CD4-positive, alpha-beta T cell treated with Interleukin-1 beta for 1 hour (primary cell): ENCODE data around the gene WNK2.

Source experiments
- DNase-seq, 2 donors: peaks; one replicate each; pipeline ENCODE4 v3.0.0-alpha.2; 2020 to 2022

WNK2 gene

DNA sequence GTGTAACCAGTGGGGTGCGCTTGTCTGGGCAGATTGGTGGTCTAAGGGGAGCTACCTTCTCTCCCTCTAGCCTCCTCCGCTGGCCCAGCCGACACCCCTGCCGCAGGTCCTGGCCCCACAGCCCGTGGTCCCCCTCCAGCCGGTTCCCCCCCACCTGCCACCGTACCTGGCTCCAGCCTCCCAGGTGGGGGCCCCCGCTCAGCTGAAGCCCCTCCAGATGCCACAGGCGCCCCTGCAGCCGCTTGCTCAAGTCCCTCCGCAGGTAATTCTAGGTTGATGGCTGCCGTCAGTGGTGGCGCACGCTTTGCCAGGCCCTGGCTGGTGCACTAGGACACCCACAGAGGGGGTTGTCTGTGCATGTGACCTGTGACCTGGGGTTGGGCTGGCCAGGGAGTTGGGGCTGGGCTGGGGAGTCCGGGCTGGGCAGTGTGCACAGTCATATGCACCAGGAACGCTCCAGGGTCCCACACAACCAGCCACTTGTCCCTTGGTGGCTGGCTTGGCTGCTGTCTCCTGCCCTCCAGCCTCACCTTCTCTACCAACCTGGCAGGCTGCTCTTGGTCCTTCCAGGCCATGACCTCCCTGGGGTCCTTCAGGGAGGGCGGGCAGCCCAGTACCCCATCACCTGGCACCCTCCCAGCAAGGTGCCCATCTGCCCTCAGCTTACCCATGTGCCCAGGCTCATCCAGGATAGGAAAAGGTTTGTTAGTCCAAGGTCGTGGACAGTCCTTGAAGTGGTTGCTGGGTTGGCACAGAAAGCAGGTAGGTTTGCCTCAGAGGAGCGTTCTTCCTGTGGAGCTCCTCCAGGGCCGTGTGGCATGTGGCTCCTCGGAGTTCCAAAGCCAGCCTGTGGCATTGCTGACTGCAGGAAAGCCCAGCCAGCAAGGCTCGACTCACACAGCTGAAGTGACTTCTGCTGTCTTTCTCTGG lies 73.2 kb downstream of the WNK2 start:
- DNase-seq: no peak

- no peak for DNase-seq
These were observed 73.9 kb downstream of the WNK2 start for GRCh38 chr9:93257808-93258331.

DNA sequence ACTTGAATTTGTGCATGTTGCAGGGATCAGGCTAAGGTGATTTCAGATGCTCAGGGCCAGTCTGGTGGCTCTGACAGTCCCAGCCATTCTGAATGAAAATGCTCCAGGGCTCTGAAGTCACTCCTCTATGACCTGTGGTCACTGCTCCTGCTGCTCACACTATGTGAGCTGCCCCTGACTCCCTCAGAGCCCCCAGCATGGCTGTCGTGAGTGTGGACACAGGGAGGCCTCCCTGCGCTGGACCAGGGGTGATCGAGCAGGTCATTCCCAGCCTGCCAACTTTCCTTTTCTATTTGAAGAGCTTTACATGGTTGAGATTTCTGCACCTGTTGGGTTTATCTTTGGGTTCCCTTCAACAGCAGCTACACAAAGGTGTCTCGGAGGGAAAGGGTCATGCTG lies 74.5 kb downstream of the WNK2 start:
- DNase-seq: no peak

DNA sequence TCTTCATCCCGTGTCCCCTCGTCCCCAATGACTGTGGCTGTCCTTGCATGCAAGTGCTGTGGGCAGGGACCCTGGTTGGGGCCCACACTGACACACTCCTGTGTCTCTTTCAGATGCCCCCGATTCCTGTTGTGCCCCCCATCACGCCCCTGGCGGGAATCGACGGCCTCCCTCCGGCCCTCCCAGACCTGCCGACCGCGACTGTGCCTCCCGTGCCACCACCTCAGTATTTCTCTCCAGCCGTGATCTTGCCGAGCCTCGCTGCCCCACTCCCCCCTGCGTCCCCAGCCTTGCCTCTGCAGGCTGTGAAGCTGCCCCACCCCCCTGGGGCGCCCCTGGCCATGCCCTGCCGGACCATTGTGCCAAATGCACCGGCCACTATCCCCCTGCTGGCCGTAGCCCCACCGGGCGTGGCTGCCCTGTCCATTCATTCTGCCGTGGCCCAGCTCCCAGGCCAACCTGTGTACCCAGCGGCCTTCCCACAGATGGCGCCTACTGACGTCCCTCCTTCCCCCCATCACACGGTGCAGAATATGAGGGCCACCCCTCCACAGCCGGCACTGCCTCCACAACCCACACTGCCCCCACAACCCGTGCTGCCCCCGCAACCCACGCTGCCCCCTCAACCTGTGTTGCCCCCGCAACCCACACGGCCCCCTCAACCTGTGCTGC lies 75.0 kb downstream of the WNK2 start:
- no peak for DNase-seq

GRCh38 chr9:93259490-93260262 lies 75.7 kb downstream of the WNK2 start:
- no peak for DNase-seq

- no peak for DNase-seq
These were observed 76.5 kb downstream of the WNK2 start for GRCh38 chr9:93260263-93261066.

DNA sequence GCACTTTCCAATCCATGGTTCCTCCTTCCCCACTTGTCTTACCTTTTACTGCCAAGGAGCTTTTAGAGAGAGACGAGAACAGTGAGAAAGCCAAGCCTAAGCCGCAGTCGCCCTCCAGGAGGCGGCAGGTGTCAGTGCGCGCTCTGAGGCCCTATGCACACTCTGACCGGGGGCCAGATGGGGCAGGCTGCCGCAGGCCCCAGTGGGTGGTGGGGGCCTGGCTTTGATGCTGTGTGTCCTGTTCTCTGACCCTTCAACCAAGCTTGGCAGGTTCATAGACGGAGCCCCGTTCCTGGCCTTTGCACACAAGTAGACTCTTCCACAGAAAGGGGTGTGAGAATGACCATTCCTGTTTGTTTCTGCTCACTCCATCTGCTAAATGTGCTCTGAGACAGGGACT lies 77.3 kb downstream of the WNK2 start:
- no peak for DNase-seq

GRCh38 chr9:93261735-93262523 lies 78.0 kb downstream of the WNK2 start:
- DNase-seq: no peak

GRCh38 chr9:93262537-93263310 lies 78.8 kb downstream of the WNK2 start:
- no peak for DNase-seq

DNA sequence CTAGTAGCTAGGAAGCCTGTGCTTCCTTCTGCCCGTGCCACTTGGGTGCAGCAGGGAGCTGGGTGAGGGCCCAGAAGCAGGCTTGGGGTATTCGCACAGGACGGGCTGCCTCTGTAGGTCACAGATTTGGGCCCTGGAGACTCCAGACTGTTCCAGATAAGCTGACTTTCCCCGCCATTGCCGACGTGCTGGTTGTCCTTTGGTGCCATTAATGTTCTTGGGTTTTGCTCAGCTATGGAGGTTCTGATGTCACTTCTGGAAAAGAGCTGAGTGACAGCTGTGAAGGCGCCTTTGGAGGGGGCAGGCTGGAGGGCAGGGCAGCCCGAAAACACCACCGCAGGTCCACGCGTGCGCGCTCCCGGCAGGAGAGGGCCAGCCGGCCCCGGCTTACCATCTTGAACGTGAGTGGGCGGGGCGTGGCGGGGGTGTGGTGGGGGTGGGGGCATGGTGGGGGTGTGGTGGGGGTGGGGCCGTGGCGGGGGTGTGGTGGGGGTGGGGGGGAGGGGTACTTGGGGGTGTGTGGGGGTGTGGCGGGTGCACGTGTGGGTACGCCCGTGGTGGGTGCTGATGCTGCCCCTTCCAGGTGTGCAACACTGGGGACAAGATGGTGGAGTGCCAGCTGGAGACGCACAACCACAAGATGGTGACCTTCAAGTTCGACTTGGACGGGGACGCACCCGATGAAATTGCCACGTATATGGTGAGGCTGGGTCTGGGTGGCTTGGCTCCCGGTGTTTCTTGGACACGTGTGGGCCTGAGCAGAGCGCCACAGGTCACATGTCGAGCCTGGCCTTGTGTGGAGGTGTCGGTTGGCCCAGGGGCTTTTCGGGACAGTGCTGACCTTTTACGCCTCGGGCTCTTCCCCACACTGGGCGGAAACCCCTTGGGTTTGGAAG lies 79.6 kb downstream of the WNK2 start:
- DNase-seq: no peak

GRCh38 chr9:93264338-93265125 lies 80.6 kb downstream of the WNK2 start:
- no peak for DNase-seq

DNA sequence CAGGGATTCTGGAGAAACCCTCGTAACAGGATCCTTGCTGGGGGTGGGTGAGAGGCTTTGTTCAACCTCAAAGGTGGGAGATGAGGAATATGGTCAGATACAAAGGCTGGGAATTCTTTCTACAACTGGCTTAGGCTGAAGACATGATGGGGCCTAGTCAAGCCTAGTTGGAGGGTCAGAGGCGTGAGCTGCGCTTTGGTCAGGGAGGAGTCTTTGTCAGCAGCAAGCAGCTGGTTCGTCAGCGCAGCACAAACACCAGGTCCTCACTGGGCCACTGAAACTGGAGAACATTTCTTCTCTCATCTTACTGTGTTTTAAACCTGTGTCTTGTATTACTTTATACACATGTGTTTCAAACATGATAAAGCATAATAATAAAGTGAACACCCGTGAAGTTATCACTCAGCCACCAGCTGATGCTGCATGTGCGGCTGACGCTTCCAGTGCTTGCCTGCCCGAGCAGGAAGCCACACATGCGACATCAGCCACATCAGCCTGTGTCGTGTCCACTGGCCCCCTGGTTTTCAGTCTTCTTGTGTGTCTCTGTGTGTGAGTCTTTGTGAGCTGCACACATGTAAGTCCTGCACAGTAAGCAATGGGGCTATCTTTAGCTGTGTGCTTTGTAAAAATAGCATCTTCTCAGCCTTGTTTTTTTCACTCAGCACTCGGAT lies 81.5 kb downstream of the WNK2 start:
- DNase-seq: no peak

- DNase-seq: no peak
These were observed 82.0 kb downstream of the WNK2 start for GRCh38 chr9:93265972-93266371.

DNA sequence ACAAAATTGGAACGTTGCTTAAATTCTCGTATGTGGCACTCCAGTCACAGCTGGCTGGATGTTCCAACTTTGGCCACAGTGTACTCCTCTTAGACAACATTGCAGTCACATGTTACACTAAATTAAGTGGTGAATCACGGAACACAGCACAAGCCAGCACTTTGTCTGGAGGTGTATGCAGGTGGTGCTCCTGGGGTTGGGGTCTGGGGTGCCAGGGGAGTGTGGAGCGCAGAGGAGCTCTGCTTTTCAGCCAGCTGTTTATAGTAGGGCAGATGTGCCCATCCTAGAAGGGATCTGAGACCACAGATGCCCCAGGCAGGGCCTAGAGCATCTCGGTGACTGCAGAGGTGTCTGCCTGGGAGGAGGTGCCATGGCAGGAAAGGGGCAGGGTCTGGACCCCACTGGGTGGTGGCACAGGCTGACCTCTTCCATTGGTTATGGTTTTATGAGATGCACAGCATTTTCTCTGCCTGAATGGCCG lies 82.6 kb downstream of the WNK2 start:
- no peak for DNase-seq

DNA sequence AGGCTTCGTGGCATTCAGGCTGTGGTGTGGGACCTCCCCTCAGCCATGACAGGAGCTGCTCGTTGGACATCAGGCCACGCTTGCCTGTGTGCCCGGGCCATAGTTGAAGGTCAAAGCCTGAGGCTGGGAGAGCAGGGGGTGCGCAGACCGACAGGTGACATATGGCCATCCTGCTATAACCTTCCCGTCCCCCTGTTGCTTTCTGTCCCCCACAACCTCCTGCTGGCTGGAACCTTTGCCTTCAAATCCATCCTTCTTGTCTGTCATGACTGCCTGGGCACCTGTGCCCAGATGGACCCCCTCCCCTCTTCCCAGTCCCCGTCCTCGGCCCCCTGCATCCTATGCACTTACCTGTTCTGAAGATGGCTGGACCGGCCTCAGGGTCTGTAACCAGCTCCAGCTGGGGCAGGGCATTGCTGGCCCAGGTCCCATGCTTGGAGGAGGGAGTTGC lies 83.2 kb downstream of the WNK2 start:
- no peak for DNase-seq

DNA sequence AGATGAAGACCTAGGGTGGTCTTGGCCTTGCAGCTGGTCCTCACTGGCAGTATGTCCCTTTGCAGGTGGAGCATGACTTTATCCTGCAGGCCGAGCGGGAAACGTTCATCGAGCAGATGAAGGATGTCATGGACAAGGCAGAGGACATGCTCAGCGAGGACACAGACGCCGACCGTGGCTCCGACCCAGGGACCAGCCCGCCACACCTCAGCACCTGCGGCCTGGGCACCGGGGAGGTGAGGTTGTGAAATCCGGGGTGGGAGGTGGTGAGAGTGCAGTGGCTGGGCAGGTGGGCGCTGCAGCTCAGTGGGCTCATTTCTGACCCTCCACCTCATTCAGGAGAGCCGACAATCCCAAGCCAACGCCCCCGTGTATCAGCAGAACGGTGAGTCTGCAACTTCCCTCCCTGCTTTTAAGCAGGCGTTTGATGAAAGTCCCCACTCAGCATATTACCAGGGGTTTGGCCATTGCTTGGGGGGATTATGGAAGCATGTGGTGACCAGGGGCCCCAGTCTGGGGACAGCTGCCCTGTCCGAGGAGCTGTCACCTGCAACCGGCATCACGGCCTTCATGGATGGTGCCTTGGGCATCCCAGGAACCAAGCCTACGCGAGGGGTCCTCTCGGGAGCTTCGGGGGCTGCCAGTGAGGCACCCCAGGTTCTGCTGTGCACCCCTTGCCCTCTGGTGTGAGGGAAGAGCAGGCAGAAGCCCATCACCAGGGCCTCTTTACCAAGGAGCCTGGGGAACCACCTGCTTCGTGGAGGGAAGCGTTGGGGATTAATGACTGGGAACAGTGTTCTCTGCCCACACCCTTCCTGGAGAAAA lies 84.0 kb downstream of the WNK2 start:
- no peak for DNase-seq
